ENCODE measurements around the gene EIF1AD. TPM values are rescaled to one million over a fixed set of nuclear protein-coding genes. Genes with fewer than 3 reads are reported as not detected.
A peak's percentile ranks its signal among the peaks of the same experiment; 100 is the strongest.

Gene EIF1AD
- total RNA-seq, 1 donor from 2014 or later: 22.2 TPM

GRCh38 chr11:66002648-66003225 is 780 bp upstream of the EIF1AD start:
- H3F3A ChIP-seq (ENCODE audit: low read depth): peaks cover 34% of the 10 kb centered on the region
- peak overlapping the region; percentile 100 for H3K27ac ChIP-seq
- peak overlapping the region; percentile 86 for H3K9ac ChIP-seq
- H3K36me3 ChIP-seq: peaks cover 4% of the 10 kb centered on the region
- peak overlapping the region; percentile 100 for H2AFZ ChIP-seq (replicated peaks)
- H3K4me1 Mint-ChIP-seq: peaks cover 26% of the 10 kb centered on the region
- peak overlapping the region; percentile 83 for H3K4me2 ChIP-seq
- peaks cover 10% of the 10 kb centered on the region for H3K27me3 Mint-ChIP-seq (ENCODE audit: insufficient read depth, low read depth)
- no peaks in the 10 kb centered on the region for H3K9me3 Mint-ChIP-seq
- H3K79me2 ChIP-seq (ENCODE audit: low read depth): peaks cover 38% of the 10 kb centered on the region
- TF ChIP-seq, protein P1, sequence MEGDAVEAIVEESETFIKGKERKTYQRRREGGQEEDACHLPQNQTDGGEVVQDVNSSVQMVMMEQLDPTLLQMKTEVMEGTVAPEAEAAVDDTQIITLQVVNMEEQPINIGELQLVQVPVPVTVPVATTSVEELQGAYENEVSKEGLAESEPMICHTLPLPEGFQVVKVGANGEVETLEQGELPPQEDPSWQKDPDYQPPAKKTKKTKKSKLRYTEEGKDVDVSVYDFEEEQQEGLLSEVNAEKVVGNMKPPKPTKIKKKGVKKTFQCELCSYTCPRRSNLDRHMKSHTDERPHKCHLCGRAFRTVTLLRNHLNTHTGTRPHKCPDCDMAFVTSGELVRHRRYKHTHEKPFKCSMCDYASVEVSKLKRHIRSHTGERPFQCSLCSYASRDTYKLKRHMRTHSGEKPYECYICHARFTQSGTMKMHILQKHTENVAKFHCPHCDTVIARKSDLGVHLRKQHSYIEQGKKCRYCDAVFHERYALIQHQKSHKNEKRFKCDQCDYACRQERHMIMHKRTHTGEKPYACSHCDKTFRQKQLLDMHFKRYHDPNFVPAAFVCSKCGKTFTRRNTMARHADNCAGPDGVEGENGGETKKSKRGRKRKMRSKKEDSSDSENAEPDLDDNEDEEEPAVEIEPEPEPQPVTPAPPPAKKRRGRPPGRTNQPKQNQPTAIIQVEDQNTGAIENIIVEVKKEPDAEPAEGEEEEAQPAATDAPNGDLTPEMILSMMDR (IDR thresholded peaks at IDR 0.05): no peak
- TF ChIP-seq EZH2phosphoT487 (IDR thresholded peaks at IDR 0.05) (no peak), EZH2 (IDR thresholded peaks at IDR 0.05) (no peak)
- H3K4me1 ChIP-seq: peaks cover 15% of the 10 kb centered on the region
- H3K4me3 ChIP-seq: peak overlapping the region; percentile 80
- peak overlapping the region; percentile 100 for H3K4me3 Mint-ChIP-seq
- H3K9me3 ChIP-seq (ENCODE audit: low read depth): no peaks in the 10 kb centered on the region
- peaks cover 25% of the 10 kb centered on the region for H3K36me3 Mint-ChIP-seq
- no peak for DNase-seq (ENCODE audit: low spot score)
- H3K27me3 ChIP-seq: no peaks in the 10 kb centered on the region
- peak overlapping the region; percentile 79 for H3K27ac Mint-ChIP-seq
- peaks cover 6% of the 10 kb centered on the region for H4K20me1 ChIP-seq (ENCODE audit: low read depth)

GRCh38 chr11:65997286-65997685 is 4.7 kb downstream of the EIF1AD start:
- H4K20me1 ChIP-seq (ENCODE audit: low read depth): no peaks in the 10 kb centered on the region
- Mint-ChIP-seq H3K4me1 (peaks cover 15% of the 10 kb centered on the region), H3K27ac (no peak overlapping the region), H3K9me3 (no peaks in the 10 kb centered on the region), H3K27me3 (ENCODE audit: insufficient read depth, low read depth) (peaks cover 4% of the 10 kb centered on the region), H3K36me3 (peaks cover 25% of the 10 kb centered on the region), H3K4me3 (peak overlapping the region; percentile 3)
- H3K27me3 ChIP-seq: no peaks in the 10 kb centered on the region
- H3F3A ChIP-seq (ENCODE audit: low read depth): peaks cover 14% of the 10 kb centered on the region
- no peak overlapping the region for H3K27ac ChIP-seq
- no peaks in the 10 kb centered on the region for H3K9me3 ChIP-seq (ENCODE audit: low read depth)
- no peak overlapping the region for H2AFZ ChIP-seq (replicated peaks)
- peaks cover 22% of the 10 kb centered on the region for H3K79me2 ChIP-seq (ENCODE audit: low read depth)
- H3K4me2 ChIP-seq: no peak overlapping the region
- H3K4me3 ChIP-seq: no peak overlapping the region
- H3K36me3 ChIP-seq: peaks cover 4% of the 10 kb centered on the region
- no peak for TF ChIP-seq EZH2 (IDR thresholded peaks at IDR 0.05)
- H3K9ac ChIP-seq: no peak overlapping the region
- DNase-seq (ENCODE audit: low spot score): no peak
- H3K4me1 ChIP-seq: peaks cover 3% of the 10 kb centered on the region

DNA sequence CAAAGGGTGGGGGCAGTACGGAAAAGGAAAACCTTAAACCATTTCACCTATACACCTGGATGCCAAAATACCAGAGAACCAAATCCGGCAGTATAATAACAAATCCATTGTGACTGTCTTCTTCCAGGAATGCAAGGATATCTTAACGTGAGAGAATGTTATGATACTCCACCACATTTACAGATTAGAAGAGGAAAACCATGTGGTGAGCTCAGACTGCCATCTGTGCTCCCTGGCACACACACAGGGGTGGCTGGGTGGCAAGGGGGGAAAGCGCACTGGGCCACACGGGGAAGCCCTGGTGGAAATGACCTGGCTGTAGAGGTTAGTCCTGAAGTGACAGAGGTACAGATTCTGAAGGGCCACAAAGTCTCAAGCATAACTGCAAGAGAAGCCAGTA is 9.9 kb downstream of the EIF1AD start:
- Histone ChIP-seq H3K79me2 (ENCODE audit: low read depth) (no peaks in the 10 kb centered on the region), H4K20me1 (ENCODE audit: low read depth) (no peaks in the 10 kb centered on the region), H3K27ac (no peak overlapping the region), H3K4me3 (no peak overlapping the region), H3K36me3 (no peaks in the 10 kb centered on the region), H3K27me3 (no peaks in the 10 kb centered on the region), H3K9me3 (ENCODE audit: low read depth) (no peaks in the 10 kb centered on the region), H3K4me1 (no peaks in the 10 kb centered on the region), H2AFZ (replicated peaks) (no peak overlapping the region), H3K9ac (no peak overlapping the region), H3K4me2 (no peak overlapping the region), H3F3A (ENCODE audit: low read depth) (peaks cover 15% of the 10 kb centered on the region)
- Mint-ChIP-seq H3K4me1 (peaks cover 2% of the 10 kb centered on the region), H3K27me3 (ENCODE audit: insufficient read depth, low read depth) (no peaks in the 10 kb centered on the region), H3K36me3 (peaks cover 8% of the 10 kb centered on the region), H3K9me3 (no peaks in the 10 kb centered on the region), H3K4me3 (no peak overlapping the region), H3K27ac (no peak overlapping the region)
- no peak for DNase-seq (ENCODE audit: low spot score)
- no peak for TF ChIP-seq EZH2phosphoT487 (IDR thresholded peaks at IDR 0.05)
- TF ChIP-seq, protein P1 (IDR thresholded peaks at IDR 0.05): no peak
- TF ChIP-seq EZH2 (IDR thresholded peaks at IDR 0.05): no peak

GRCh38 chr11:65988791-65989592 is 13.0 kb downstream of the EIF1AD start:
- Histone ChIP-seq H3K79me2 (ENCODE audit: low read depth) (no peaks in the 10 kb centered on the region), H3K9ac (no peak overlapping the region), H3F3A (ENCODE audit: low read depth) (peaks cover 10% of the 10 kb centered on the region), H3K4me3 (no peak overlapping the region), H3K27ac (no peak overlapping the region), H3K36me3 (no peaks in the 10 kb centered on the region), H3K4me2 (no peak overlapping the region), H4K20me1 (ENCODE audit: low read depth) (no peaks in the 10 kb centered on the region), H3K9me3 (ENCODE audit: low read depth) (no peaks in the 10 kb centered on the region), H2AFZ (replicated peaks) (peak overlapping the region; percentile 76), H3K4me1 (no peaks in the 10 kb centered on the region), H3K27me3 (no peaks in the 10 kb centered on the region)
- Mint-ChIP-seq H3K4me3 (peak overlapping the region; percentile 9), H3K4me1 (peaks cover 2% of the 10 kb centered on the region), H3K36me3 (peaks cover 2% of the 10 kb centered on the region), H3K27ac (peak overlapping the region; percentile 88), H3K27me3 (ENCODE audit: insufficient read depth, low read depth) (no peaks in the 10 kb centered on the region), H3K9me3 (no peaks in the 10 kb centered on the region)
- DNase-seq (ENCODE audit: low spot score): peak; percentile 94
- no peak for TF ChIP-seq EZH2phosphoT487 (IDR thresholded peaks at IDR 0.05)
- TF ChIP-seq, protein P1 (IDR thresholded peaks at IDR 0.05): peak; percentile 99
